GM20431 (cell line): ENCODE results near the gene ZBTB3.

Experiments used
- in situ Hi-C: fragments of 300-500 bp; cut with MseI, MboI; formaldehyde crosslinking; loops from one replicate; pipeline ENCODE4 v1.15.0; 2020; ENCODE audit warnings: low sequenced_read_pairs; ENCODE audit not compliant: unreplicated experiment

Gene ZBTB3

DNA sequence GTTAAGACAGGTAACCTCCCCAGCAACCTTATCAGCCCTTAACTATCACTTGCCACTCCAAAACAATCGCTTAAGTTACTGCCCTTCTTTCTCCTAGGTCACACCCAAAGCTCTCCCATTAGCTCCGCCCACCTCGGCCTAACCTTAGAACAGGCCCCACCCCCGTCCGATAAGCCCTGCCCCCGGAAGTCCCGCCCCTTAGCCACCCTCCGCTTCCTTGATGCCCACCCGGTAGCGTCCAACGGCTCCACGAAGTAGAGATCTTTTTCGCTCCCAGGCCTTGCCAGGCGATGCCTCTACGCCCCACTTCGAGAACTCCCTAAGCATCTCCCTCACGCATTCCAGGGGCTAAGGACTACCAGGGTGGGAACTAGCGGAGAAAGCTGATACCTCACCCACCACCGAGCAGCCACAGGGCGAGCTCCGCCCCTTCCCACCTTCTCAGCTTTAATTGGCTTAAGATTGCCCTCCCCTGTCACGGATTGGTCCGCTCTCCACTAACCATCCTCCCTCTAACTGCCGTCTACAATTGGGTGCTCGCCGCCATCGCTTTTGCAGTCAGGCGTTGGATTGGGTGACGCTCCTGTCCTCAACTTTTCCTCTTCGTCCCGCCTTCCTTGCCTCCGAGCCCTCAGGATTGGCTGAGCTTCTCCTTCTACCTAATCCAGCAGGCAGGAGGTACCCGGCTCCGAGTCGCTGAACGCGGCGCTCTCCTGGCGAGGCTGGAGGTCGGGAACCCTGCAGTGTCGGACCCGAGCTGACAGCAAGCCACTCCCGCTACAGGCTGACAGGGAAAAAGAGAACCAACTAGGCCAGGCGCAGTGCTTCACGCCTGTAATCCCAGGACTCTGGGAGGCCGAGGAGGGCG is at the start of gene ZBTB3:
Gene ZBTB3, minus strand, starts transcription at position 425 of the 868 bp plus-strand sequence. CDS start 496 bp downstream, outside the sequence.
- in situ Hi-C loops = no loop called here

DNA sequence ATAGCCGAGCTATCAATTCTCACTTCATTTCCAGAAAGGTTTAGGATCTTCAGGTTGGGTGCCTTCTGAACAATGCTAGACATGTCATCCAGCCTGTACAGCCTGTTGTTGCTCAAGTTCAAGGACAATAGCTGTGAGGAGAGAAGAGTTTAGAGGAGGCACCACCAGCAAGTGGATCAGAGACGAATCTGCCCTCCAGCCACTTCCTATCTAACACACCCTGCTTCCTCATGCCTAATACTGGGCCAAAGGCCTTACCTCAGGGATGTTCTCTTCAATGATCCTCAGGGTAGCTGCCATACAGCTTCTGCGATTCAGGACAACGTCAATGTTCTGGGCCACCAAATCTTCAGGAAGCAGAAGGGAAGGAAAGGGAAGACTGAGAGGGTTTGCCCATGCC is 47.1 kb upstream of the ZBTB3 start:
- in situ Hi-C loops = no loop called here

DNA sequence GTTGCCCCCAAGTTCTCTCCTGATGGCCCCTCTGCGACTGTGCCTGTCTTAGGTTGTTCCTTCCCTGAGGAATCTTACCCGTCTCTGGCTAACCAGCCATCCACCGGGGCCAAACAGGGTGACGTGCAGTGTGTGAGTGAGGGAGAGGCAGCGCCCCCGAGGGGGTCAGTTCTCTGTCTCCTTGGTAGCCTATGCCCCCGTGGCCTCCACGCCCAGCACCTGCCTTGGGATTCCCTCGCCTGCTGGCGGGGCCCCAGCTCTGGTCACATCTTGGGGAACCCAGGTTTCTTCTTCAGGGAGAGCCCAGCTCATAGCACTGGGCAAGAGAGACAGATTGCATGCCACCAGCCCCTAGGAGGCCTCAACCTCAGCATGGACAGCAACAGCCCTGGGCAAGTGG is 45.5 kb upstream of the ZBTB3 start:
- in situ Hi-C loops = no loop called here

DNA sequence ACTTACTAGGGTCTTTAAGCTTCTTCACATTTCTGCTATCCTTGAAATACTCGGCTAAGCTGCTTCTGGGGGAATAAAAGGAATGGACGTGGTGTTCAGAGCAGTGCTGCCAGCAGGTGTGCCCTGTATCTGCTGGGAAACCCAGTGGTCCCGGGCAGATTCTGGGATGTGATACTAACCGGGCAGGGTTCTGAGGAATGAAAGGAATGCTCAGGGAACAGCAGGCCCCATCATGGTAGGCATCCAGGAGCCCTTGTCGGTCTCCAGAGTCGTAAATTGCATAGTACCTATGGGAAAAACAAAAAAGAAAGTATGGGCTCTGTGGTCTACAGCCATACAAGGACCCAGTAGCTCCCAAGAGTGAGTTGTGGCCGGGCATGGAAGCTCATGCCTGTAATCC is 42.3 kb upstream of the ZBTB3 start:
- in situ Hi-C loops = no loop called here

DNA sequence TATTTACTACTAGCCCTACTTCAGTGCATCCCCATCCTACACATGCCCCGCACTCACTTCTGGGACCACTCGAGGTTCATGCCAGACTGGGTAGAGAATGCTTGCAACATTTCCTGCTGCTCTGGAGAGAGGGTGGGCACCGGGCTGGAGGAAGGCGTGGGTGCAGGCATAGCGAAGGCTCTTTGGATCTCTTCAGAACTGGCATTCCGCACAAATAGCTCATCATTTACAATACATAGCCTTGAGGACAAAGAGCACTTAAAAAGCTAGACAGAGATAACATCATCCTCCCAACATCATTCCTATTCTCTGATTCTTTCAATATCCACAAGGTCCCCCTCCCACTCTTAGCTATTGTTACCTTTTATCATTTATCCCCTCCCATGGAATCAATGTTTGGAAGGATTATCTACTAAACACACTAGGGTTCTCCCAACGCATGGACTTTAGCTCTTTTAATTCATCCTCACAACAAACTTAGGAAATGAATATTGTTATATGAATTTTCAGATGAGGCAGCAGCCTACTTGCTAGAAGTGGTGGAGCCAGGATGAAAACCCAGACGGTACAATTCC is 40.3 kb upstream of the ZBTB3 start:
- in situ Hi-C loops = no loop called here

DNA sequence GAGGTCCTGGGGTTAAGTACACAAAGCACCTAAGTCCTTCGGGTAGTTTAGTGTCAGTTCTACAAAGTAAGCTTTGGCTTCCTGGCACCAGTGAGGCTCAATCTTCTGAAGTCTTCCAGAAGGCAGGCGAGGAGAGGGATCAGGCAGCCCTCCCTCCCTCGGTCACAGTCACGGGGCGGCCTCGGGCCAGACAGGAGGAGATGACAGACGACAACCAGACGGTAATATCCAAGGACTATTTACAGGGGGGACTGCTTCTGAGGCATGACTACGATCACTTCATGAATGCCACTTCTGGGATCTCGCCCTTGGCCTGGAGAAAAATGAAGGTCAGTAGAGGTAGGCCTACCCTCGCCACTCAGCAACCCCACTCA is 38.2 kb upstream of the ZBTB3 start:
- in situ Hi-C loops = no loop called here

DNA sequence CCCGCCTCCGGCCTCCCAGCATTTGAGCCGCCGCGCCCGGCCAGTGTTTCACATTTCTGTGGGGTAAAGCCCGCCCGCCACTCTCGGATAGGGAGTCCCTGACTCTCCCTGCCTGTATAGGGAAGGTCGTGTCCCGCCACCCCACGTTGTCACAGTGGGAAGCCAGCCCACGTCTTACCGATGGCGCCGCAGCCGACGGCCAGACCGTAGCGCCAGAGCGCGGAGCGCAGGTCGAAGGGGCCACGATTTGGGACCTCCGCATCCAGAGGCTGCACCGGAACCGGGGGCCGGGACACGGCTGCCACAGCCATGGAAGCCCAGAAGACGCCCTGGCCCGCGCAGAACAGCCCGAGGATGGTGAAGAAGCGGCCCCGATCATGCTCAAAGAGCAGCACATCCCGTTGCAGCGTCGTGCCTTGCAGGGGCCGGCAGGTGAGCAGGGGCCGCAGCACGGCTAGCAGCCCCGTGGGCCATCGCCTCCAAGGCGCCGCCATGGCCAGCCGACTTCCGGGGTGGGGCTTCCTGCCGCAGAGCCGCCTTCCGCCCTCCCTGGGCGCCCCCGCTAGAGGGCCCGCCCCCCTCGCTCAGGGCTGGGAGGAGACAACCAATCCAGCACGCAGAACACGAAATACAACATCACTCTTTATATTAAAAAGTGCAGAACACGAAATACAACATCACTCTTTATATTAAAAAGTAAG is 37.7 kb upstream of the ZBTB3 start, which contains the start of gene TMEM223:
Gene TMEM223, minus strand, starts transcription at position 506 of the 701 bp plus-strand sequence. Its CDS starts 12 bp downstream, at position 494.
- in situ Hi-C loops = no loop called here

DNA sequence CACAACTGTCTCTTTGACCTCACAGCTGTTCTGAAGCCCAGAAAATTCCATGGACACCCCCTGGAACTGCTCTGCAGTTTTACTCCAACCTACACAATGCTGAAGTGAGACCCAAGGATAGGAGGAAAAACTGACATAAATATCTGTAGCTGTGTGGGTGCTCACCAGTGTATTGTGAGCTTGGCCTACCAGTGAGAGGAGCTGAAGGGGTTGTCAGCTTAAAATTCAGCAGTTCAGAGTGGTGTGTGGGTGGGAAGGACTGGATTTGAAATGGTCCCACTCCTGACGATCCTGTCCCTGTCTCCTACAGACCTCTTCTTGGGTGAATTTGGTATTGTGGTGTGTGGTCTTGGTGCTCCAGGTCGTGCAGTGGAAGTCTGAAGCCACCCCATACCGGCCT is 35.6 kb upstream of the ZBTB3 start:
- in situ Hi-C loops = loop anchor here (10.0 kb wide), 1 partner anchor 75 kb away; no protein-coding TSS in a partner anchor

DNA sequence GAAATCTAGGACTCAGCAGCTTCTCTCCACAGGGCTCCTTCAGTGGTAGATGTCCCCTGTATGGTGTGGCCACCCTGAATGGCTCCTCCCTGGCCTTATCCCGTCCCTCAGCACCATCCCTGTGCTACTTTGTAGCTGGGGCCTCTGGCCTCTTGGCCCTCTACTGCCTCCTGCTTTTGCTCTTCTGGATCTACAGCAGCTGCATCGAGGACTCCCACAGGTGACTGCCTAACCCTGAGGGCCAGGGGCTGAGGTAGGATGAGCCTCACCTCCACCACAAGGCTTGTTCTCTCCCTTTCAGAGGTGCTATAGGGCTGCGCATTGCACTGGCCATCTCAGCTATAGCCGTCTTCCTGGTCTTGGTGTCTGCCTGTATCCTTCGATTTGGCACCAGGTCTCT is 35.0 kb upstream of the ZBTB3 start:
- in situ Hi-C loops = loop anchor here (10.0 kb wide), 1 partner anchor 76 kb away; no protein-coding TSS in a partner anchor

DNA sequence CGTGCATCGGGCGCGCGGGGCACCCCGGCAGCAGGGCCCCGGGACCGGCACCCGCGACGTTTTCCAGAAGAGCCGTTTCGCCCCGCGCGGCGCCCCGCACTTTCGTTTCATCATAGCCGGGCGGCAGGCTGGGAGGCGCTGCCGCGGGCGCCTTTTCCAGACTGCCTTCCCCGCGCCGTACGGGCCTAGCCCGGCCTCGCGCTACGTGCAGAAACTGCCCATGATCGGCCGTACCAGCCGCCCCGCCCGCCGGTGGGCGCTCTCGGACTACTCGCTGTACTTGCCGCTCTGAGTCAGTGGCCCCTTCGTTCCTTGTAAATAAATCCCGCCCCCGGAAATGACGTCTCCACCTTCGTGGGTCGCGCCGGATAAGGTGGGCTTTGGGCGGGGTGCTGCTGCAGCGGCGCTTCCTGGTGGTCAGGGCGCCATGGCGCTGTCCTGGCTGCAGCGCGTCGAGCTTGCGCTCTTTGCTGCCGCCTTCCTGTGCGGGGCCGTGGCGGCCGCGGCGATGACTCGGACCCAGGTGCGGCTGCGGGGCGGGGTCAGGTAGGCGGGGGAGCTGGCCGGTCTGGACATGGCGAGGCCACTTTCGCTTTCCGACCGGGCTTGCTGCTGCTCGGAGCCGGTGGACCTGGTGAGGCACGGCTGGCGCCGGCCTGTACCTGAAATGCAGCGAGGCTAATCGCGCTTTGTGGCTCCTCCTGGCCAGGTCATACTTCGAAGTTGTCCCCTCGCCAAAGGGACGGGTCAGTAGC is 33.2 kb upstream of the ZBTB3 start, which contains the start of gene TMEM179B:
Gene TMEM179B, plus strand, starts transcription at position 398 of the 755 bp plus-strand sequence. Its CDS starts 30 bp downstream, at position 428.
- in situ Hi-C loops = loop anchor here (10.0 kb wide), 1 partner anchor 78 kb away; no protein-coding TSS in a partner anchor

DNA sequence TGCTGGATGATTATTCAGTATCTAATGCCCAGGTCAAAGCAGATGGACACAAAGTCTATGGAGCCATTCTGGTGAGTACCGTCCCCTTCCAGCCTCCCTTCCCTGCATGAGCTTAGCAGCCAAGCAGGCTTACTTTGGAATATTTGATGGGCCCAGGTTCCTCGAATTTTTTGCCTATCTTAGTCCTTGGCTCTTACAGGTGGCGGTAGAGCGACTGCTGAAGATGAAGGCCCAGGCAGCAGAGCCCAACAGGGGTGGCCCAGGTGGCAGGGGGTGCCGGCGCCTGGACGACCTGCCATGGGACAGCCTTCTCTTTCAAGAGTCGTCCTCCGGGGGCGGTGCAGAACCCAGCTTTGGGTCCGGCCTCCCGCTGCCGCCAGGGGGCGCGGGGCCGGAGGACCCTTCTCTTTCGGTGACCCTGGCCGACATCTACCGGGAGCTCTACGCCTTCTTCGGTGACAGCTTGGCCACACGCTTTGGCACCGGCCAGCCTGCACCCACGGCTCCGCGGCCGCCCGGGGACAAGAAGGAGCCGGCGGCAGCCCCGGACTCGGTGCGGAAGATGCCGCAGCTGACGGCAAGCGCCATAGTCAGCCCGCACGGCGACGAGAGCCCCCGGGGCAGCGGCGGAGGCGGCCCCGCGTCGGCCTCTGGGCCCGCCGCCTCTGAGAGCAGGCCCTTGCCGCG is 32.5 kb upstream of the ZBTB3 start:
- in situ Hi-C loops = loop anchor here (10.0 kb wide), 1 partner anchor 78 kb away; no protein-coding TSS in a partner anchor

DNA sequence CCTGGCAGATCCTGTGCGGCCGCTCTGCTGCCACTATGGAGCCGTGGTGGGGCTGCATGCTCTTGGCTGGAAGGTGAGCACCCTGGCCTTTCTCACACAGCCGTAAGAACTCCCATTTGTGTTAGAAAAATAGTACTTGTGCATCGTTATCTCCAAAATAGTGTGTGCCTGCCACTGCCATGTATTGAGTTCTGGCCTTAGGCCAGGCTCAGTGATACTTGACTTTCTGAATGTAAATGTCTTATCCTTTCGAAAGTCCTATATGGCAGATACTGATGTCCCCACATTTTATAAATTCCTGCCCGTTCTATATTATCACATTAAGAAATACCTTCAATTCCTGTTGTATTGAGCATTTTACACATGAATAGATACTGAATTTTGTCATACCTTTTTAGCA is 28.8 kb upstream of the ZBTB3 start:
- in situ Hi-C loops = loop anchor here (10.0 kb wide), 1 partner anchor 82 kb away; no protein-coding TSS in a partner anchor

DNA sequence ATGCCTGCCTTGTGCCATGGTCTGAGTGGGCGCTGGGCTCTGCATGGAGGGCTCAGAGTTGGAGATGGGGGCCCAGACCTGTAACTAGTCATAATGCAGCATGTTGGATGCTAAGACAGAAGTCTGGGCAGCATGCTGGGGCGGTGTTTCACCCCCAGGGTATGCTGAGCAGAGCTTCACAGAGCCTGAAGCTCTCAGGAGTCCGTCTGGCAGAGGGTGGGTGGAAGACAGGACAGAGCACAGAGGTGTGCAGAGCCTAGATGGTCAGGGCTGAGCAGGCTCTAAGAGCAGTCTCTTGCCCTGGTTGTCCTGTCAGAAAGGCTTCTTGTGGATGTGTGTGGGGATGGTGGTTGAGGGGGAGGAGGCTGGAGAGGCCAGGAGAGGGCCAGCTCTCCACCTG is 24.5 kb upstream of the ZBTB3 start:
- in situ Hi-C loops = no loop called here

DNA sequence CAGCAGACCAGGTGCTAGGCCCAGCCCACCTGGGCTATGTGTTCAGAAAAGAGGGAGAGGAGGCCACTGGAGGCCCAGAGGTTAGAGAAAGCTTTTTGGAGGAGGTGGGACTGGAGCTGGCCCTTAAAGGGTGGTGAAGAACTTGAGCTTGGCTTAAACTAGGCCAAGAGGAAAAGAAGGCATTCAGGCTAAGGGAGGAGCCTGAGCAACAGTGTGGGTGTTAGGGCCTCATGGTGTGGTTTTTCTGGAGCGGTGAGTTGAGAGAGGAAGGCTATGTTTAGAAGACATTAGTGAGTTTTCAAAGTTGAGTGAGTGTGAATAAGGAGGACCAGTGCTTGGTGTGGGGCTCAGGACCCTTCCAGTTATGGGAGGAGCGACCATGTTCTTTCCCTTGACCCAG is 23.4 kb upstream of the ZBTB3 start:
- in situ Hi-C loops = no loop called here

DNA sequence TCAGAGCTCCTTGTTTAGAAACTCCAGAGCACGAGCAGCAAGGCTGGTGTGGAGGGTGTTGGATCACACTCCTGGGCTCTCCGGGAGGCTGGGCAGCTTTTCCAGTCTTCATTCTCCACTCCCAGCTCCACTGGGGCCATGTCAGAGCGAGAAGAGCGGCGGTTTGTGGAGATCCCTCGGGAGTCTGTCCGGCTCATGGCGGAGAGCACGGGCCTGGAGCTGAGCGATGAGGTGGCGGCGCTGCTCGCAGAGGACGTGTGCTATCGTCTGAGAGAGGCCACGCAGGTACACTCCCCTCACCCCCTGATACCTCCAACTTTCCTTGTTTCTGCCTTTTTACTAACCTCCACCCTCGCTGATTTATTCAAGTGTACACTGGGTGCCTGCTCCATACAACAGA is 21.7 kb upstream of the ZBTB3 start:
- in situ Hi-C loops = no loop called here

DNA sequence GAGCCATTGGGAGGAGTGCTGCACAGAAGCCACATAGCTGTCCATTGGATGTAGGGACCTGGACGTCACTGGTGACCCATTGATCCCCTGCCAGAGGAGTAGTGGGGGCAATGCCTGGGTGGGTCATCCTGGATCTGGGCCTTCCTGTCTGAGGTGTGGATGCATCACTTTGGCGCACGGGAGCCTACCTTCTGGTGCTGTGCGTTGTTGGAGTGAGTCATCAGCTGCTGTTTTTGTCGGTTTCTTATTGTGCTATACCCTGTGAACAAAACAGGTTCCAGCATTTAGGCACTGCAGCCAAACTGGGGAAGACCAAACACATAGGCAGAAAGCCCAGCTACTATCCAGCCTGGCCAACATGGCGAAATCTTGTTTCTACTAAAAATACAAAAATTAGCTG is 20.4 kb upstream of the ZBTB3 start:
- in situ Hi-C loops = no loop called here

DNA sequence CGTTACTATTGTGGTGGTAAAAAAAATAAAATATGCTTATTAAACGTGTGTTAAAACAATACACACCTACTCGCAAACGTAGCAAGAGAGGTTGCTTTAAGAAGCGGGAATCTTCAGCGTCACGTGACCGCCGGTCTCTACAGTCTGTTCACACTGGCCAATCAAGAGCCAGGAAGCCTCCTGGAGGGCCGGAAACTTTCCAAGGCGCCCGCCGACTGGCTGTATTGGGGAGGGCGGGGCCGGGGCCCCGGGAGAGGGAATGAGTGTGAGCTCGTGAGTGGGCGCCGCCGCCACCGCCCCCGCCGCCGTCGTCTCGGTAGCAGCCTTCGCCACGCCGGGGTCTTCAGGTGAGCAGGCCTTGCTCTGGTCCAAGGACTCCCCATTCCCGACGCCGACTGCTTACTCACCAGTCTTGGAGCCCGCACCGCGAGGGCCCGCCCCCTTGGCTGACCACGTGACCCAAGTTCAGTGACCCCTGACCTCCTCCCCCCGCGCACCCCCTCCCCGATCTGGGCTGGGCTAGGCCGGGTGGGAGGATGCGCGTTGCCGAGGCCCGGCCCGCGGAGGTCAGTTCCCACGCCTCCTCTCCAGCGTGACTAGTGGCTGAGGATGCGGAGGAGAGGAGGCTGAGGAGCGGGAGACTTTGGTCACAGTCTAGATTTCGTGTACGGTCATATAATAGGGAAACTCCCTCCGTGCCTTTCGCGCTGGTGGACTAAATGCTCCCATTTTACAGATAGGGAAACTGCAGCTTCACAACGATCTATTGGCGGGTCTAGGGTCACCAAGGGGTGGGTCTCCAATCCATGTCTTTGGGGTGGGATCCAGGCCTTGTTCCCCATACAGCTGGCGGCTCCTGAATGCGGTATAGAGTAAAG is 17.4 kb upstream of the ZBTB3 start, which contains the start of gene TAF6L:
Gene TAF6L, plus strand, starts transcription at position 253 of the 878 bp plus-strand sequence. CDS start 4,388 bp downstream, outside the sequence.
- in situ Hi-C loops = no loop called here

DNA sequence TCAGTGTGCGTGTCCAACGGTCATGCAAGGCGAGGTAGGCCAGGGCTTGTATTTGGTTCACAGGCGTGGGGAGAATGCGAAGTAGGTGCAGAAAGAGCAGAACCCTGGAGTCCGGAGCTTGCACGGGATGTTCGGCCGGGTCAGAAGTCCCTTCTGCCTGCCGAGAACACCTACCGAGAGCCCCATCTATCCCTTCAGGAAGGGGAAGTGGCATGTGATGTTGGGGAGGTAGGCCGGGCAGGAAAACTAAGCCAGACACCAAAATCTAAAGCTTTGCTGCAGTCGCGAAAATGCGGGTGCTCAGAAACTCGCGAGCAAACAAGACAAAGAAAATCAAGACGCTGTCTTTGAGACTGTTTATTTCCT is 16.8 kb upstream of the ZBTB3 start:
- in situ Hi-C loops = no loop called here
